HCT116 (cell line): Measurements from ENCODE around the gene CALML3. TPM values are rescaled to one million over a fixed set of nuclear protein-coding genes. Genes with fewer than 3 reads are reported as not detected.

Experiments
- ATAC-seq: fragments of 200-7000 bp; cut with Tn5 transposase; 2 replicates; pipeline ENCODE4 v1.9.1; 2020; ENCODE audit warnings: mild to moderate bottlenecking, moderate library complexity
- BruUV-seq: library from RNA; stranded (reverse); fragments of 400-500 nt; replicated peaks from 2 replicates; lab custom pipeline; 2021; lab: Mats Ljungman, UMichigan
- CTCF ChIA-PET: fragments of 300-600 bp; sonication (Branson Sonifier 250); formaldehyde crosslinking; loops from one replicate; lab custom pipeline; 2021; ENCODE audit warnings: antibody characterized with exemption; lab: Charles Lee
- POLR2A ChIA-PET: fragments of 300-600, 350-600 bp; sonication (Branson Sonifier 250); formaldehyde crosslinking; loops from one replicate; lab custom pipeline; 2021; ENCODE audit warnings: antibody characterized with exemption; lab: Charles Lee
- RAD21 ChIA-PET, 2 experiments: fragments of 300-600 bp; sonication (Branson Sonifier 250); formaldehyde crosslinking; loops; one replicate each; lab custom pipeline; 2023; ENCODE audit warnings: low total read pairs in 2 of 2; ENCODE audit not compliant: uncharacterized antibody in 2 of 2, unreplicated experiment in 2 of 2, low non-redundant PET in 1 of 2; lab: Charles Lee
- DNase-seq: peaks from one replicate; pipeline ENCODE4 v3.0.0-alpha.2; 2010; ENCODE audit warnings: low read depth, low spot score
- H2AFZ ChIP-seq: fragments of 200-600 bp; shearing (Covaris generic), sonication (generic); 2 replicates; pipeline ENCODE4 v1.6.1; 2017; ENCODE audit warnings: low read depth, mixed run types, mixed read lengths, antibody characterized with exemption, low read length; ENCODE audit not compliant: poor library complexity, severe bottlenecking
- H3K27ac ChIP-seq: 2 replicates; pipeline ENCODE4 v1.5.1; 2012; ENCODE audit warnings: low read depth, low read length
- H3K27me3 ChIP-seq: fragments of 200-600 bp; sonication (generic); 2 replicates; pipeline ENCODE4 v1.6.1; 2016; ENCODE audit warnings: mixed run types, low read length, mixed read lengths; ENCODE audit not compliant: insufficient read depth
- H3K36me3 ChIP-seq, 2 experiments: fragments of 200-500 bp in 1 of 2; fragments of 200-600 bp in 1 of 2; sonication (Bioruptor generic) in 1 of 2; sonication (generic) in 1 of 2; 2 replicates each; pipeline versions ENCODE4 v1.5.1 to v1.6.1; 2014 to 2016; ENCODE audit warnings: low read length in 2 of 2, inconsistent platforms in 1 of 2, mixed read lengths in 1 of 2, mixed run types in 1 of 2; ENCODE audit not compliant: insufficient read depth in 2 of 2, control insufficient read depth in 1 of 2
- H3K4me1 ChIP-seq, 2 experiments: fragments of 200-600 bp in 1 of 2; sonication (generic) in 1 of 2; 2 replicates each; pipeline versions ENCODE4 v1.5.1 to v1.6.1; 2012 to 2017; ENCODE audit warnings: low read length in 2 of 2, inconsistent platforms in 1 of 2, mild to moderate bottlenecking in 1 of 2, mixed read lengths in 1 of 2, mixed run types in 1 of 2, moderate library complexity in 1 of 2; ENCODE audit not compliant: insufficient read depth in 2 of 2, control insufficient read depth in 1 of 2
- H3K4me2 ChIP-seq: fragments of 200-600 bp; sonication (generic); 2 replicates; pipeline ENCODE4 v1.6.1; 2017; ENCODE audit warnings: mixed run types, low read length, mixed read lengths
- H3K4me3 ChIP-seq, 2 experiments: fragments of 200-600 bp in 1 of 2; sonication (generic) in 1 of 2; replicated peaks in 1 of 2; 2 replicates each; pipeline ENCODE4 v1.5.1; 2011 to 2016; ENCODE audit warnings: low read length in 2 of 2, control low read depth in 1 of 2, low read depth in 1 of 2, mild to moderate bottlenecking in 1 of 2, mixed read lengths in 1 of 2, mixed run types in 1 of 2
- H3K79me2 ChIP-seq: fragments of 200-600 bp; sonication (generic); 2 replicates; pipeline ENCODE4 v1.6.1; 2017; ENCODE audit warnings: mild to moderate bottlenecking, mixed run types, low read length, moderate library complexity, mixed read lengths; ENCODE audit not compliant: insufficient read depth
- H3K9ac ChIP-seq: fragments of 200-600 bp; sonication (generic); 2 replicates; pipeline ENCODE4 v1.6.1; 2016; ENCODE audit warnings: low read length, mixed read lengths
- H3K9me2 ChIP-seq: fragments of 200-600 bp; sonication (generic), shearing (Covaris generic); 2 replicates; pipeline ENCODE4 v1.6.1; 2017; ENCODE audit warnings: mixed run types, mild to moderate bottlenecking, moderate library complexity; ENCODE audit not compliant: insufficient read depth
- H3K9me3 ChIP-seq, 2 experiments: fragments of 200-500 bp in 1 of 2; fragments of 200-600 bp in 1 of 2; sonication (Bioruptor generic) in 1 of 2; sonication (generic) in 1 of 2; 2 replicates each; pipeline ENCODE4 v1.6.1; 2014 to 2017; ENCODE audit warnings: low read length in 2 of 2, mixed read lengths in 2 of 2, inconsistent platforms in 1 of 2, low read depth in 1 of 2, mild to moderate bottlenecking in 1 of 2, mixed run types in 1 of 2, moderate library complexity in 1 of 2; ENCODE audit not compliant: control insufficient read depth in 1 of 2, insufficient read depth in 1 of 2
- H4K20me1 ChIP-seq: fragments of 200-600 bp; sonication (generic), shearing (Covaris generic); 2 replicates; pipeline ENCODE4 v1.6.1; 2017; ENCODE audit warnings: mixed run types, mild to moderate bottlenecking, moderate library complexity; ENCODE audit not compliant: insufficient read depth
- CEBPB ChIP-seq: IDR thresholded peaks from 2 replicates; pipeline ENCODE4 v1.6.1; 2012; ENCODE audit warnings: low read depth
- EZH2 ChIP-seq: fragments of 200-600 bp; sonication (generic); IDR thresholded peaks from 2 replicates; pipeline ENCODE4 v1.6.1; 2017; ENCODE audit warnings: antibody characterized with exemption, mixed run types
- EZH2phosphoT487 ChIP-seq: fragments of 200-600 bp; IDR thresholded peaks from 2 replicates; pipeline ENCODE4 v1.6.1; 2018; ENCODE audit warnings: antibody characterized with exemption, borderline replicate concordance
- FOSL1 ChIP-seq: IDR thresholded peaks from 2 replicates; pipeline ENCODE4 v1.6.1; 2012; ENCODE audit warnings: low read depth
- JUND ChIP-seq: IDR thresholded peaks from 2 replicates; pipeline ENCODE4 v1.6.1; 2012
- MAX ChIP-seq: IDR thresholded peaks from 2 replicates; pipeline ENCODE4 v1.6.1; 2012
- POLR2A ChIP-seq: IDR thresholded peaks from 2 replicates; pipeline ENCODE4 v1.7.0; 2011; ENCODE audit warnings: borderline replicate concordance; ENCODE audit not compliant: insufficient read depth, insufficient read length; ENCODE audit errors: extremely low read depth
- POLR2AphosphoS5 ChIP-seq: IDR thresholded peaks from 2 replicates; pipeline ENCODE4 v1.6.1; 2011; ENCODE audit warnings: mild to moderate bottlenecking, low read depth, low read length, moderate library complexity
- RAD21 ChIP-seq: IDR thresholded peaks from 2 replicates; pipeline ENCODE4 v1.6.1; 2012; ENCODE audit warnings: low read depth, mild to moderate bottlenecking
- SIN3A ChIP-seq: IDR thresholded peaks from 2 replicates; pipeline ENCODE4 v1.6.1; 2012; ENCODE audit warnings: low read depth
- SP1 ChIP-seq: IDR thresholded peaks from 2 replicates; pipeline ENCODE4 v1.6.1; 2012; ENCODE audit warnings: low read depth
- SRF ChIP-seq: IDR thresholded peaks from 2 replicates; pipeline ENCODE4 v1.6.1; 2012; ENCODE audit warnings: low read depth
- TCF7L2 ChIP-seq: IDR thresholded peaks from 2 replicates; pipeline ENCODE4 v1.7.0; 2011; ENCODE audit warnings: borderline replicate concordance, inconsistent platforms; ENCODE audit not compliant: insufficient read depth, insufficient read length; ENCODE audit errors: extremely low read depth
- YY1 ChIP-seq: IDR thresholded peaks from 2 replicates; pipeline ENCODE4 v1.6.1; 2011; ENCODE audit warnings: low read length, low read depth, moderate library complexity, mild to moderate bottlenecking; ENCODE audit not compliant: insufficient replicate concordance; ENCODE audit errors: extremely low read depth
- ZBTB33 ChIP-seq: IDR thresholded peaks from 2 replicates; pipeline ENCODE4 v1.6.1; 2011; ENCODE audit warnings: mild to moderate bottlenecking, low read length, moderate library complexity; ENCODE audit not compliant: insufficient replicate concordance; ENCODE audit errors: extremely low read depth
- ZFX ChIP-seq: fragments of 450-650 bp; IDR thresholded peaks from 2 replicates; pipeline ENCODE4 v1.6.1; 2017
- ZNF274 ChIP-seq: fragments of 200-500 bp; sonication (Bioruptor generic); IDR thresholded peaks from 2 replicates; pipeline ENCODE4 v1.6.1; 2014; ENCODE audit warnings: mild to moderate bottlenecking, low read depth, low read length, inconsistent platforms
- intact Hi-C: fragments of 100-400 bp; cut with micrococcal nuclease; formaldehyde crosslinking; loops from 2 replicates; pipeline ENCODE4 v1.10.0; 2022
- total RNA-seq: library from RNA; stranded (reverse); gene quantifications from one replicate; pipeline ENCODE4 v1.2.1, GENCODE V29; 2021; ENCODE audit not compliant: unreplicated experiment

CALML3 gene
- total RNA-seq, 1 experiment from 2014 or later = not detected

DNA sequence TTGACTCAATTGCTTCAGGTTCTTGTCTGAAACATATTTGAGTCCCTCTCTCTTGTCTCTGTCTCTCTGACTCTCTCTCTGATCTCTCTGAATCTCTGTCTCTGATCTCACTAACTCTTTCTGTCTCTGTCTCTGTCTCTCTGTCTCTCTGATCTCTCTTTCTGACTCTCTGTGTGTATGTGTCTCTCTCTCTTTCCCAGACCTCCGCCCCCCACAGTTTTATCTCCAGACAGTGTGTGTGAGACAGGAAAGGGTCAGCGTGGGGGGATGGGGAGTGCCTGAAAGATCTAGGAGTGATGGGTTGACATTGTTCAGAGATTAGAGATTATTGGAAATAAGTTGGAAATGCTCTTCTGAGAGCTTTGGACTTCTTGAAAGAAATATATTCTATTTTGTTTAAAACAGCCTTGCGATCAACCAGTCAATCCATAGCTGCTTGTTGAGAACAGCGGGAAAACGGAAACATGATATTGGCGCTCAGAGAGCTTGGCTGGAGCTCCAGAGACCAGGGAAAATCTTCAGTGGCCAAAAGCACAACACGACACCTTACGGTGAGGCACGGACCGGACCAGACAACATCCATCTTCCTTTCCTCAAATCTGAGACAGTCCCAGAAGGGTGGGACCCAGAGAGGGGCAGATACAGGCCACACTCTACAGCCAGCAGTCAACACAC, 35.5 kb downstream of the CALML3 start:
- H3K27ac ChIP-seq = no peak overlapping the region
- H3K9me3 ChIP-seq = no peaks in the 10 kb centered on the region
- H3K36me3 ChIP-seq = no peaks in the 10 kb centered on the region
- no peak overlapping the region for H3K9ac ChIP-seq
- TF ChIP-seq POLR2AphosphoS5 (no peak), RAD21 (no peak), ZNF274 (no peak), CEBPB (no peak), YY1 (no peak), MAX (no peak), JUND (no peak), ZBTB33 (no peak), SRF (no peak), SIN3A (no peak), ZFX (no peak), SP1 (no peak), TCF7L2 (no peak), EZH2 (no peak), FOSL1 (no peak), EZH2phosphoT487 (no peak), POLR2A (no peak)
- TF ChIP-seq, all 23 proteins: peak for 0
- H3K4me1 ChIP-seq = peaks cover 0 to 6% of the 10 kb centered on the region in 2 experiments; a peak in 1 of 4 replicates
- ATAC-seq (no peak), DNase-seq (no peak)
- no peaks in the 10 kb centered on the region for H3K27me3 ChIP-seq
- H3K79me2 ChIP-seq = no peaks in the 10 kb centered on the region
- no peak overlapping the region for H3K4me3 ChIP-seq
- intact Hi-C loops = no loop called here
- no TSS peak for BruUV-seq
- ChIA-PET RAD21 (no interaction called here), CTCF (no interaction called here), POLR2A (no interaction called here)
- no peak overlapping the region for H3K4me2 ChIP-seq
- no peaks in the 10 kb centered on the region for H3K9me2 ChIP-seq
- no peaks in the 10 kb centered on the region for H4K20me1 ChIP-seq
- H2AFZ ChIP-seq = no peak overlapping the region
